ENCODE measurements around the gene AGTR1.

The AGTR1 gene

GRCh38 chr3:148728753-148729152, 31.1 kb downstream of the AGTR1 start:
- TF ChIP-seq, protein P1, sequence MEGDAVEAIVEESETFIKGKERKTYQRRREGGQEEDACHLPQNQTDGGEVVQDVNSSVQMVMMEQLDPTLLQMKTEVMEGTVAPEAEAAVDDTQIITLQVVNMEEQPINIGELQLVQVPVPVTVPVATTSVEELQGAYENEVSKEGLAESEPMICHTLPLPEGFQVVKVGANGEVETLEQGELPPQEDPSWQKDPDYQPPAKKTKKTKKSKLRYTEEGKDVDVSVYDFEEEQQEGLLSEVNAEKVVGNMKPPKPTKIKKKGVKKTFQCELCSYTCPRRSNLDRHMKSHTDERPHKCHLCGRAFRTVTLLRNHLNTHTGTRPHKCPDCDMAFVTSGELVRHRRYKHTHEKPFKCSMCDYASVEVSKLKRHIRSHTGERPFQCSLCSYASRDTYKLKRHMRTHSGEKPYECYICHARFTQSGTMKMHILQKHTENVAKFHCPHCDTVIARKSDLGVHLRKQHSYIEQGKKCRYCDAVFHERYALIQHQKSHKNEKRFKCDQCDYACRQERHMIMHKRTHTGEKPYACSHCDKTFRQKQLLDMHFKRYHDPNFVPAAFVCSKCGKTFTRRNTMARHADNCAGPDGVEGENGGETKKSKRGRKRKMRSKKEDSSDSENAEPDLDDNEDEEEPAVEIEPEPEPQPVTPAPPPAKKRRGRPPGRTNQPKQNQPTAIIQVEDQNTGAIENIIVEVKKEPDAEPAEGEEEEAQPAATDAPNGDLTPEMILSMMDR (IDR thresholded peaks at IDR 0.05; ENCODE audit: low read depth, low read length, missing control alignments), result no peak
- DNase-seq (ENCODE audit: low read depth), result no peak
- in situ Hi-C loops (cut with HindIII; ENCODE audit: low sequenced_read_pairs), result no loop called here

GRCh38 chr3:148729476-148730055, 31.9 kb downstream of the AGTR1 start:
- in situ Hi-C loops (cut with HindIII; ENCODE audit: low sequenced_read_pairs), result no loop called here
- TF ChIP-seq, protein P1 (IDR thresholded peaks at IDR 0.05; ENCODE audit: low read depth, low read length, missing control alignments), result no peak

More at GRCh38 chr3:148728753-148729152, 31.1 kb downstream of the AGTR1 start:
- H3K4me3 ChIP-seq (ENCODE audit: low read depth, low read length), result no peak overlapping the region

DNA sequence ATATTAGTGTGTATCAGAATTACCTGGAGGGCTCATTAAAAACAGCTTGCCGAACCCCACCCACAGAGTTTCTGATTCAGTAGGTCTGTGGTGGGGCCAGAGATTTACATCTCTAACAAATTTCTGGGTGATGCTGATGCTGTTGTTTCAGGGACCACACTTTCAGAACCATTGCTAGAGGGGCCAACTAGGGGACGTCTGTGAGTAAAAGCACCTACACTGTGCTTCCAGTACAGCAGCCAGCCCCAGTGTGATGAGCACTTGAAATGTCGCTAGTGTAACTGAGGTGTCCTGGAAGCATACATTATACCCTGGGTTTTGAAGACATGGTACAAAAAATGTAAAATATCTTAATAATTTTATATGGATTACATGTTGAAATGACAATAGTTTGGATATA, 33.0 kb downstream of the AGTR1 start:
- in situ Hi-C loops (cut with HindIII; ENCODE audit: low sequenced_read_pairs), result no loop called here
- no peak overlapping the region for H3K4me3 ChIP-seq (ENCODE audit: low read depth, low read length)
- TF ChIP-seq, protein P1 (IDR thresholded peaks at IDR 0.05; ENCODE audit: low read depth, low read length, missing control alignments), result no peak
- no peak for DNase-seq (ENCODE audit: low read depth)

More at GRCh38 chr3:148729476-148730055, 31.9 kb downstream of the AGTR1 start:
- H3K4me3 ChIP-seq (ENCODE audit: low read depth, low read length), result no peak overlapping the region
- no peak for DNase-seq (ENCODE audit: low read depth)

DNA sequence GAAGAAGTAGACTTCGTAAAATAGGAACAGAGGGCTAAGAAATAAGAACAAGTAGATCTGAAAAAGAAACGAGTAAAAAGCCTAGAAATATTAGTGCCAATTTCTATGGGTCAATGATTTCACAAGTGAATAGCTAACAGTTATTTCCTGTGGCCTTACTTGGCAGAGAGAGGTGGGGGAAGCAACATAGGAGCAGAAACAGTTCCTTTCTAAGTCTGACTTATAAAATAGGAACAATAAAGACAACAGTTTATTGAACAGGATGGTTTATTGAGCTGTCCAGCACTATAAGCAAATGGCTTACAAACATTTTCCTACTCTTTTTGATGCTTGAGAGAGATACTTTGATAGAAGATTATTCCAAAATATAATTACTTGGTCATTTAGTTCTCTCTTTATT, 37.9 kb downstream of the AGTR1 start:
- no peak overlapping the region for H3K4me3 ChIP-seq (ENCODE audit: low read depth, low read length)
- peak; percentile 41 for DNase-seq (ENCODE audit: low read depth)
- in situ Hi-C loops (cut with HindIII; ENCODE audit: low sequenced_read_pairs), result no loop called here
- TF ChIP-seq, protein P1 (IDR thresholded peaks at IDR 0.05; ENCODE audit: low read depth, low read length, missing control alignments), result no peak

DNA sequence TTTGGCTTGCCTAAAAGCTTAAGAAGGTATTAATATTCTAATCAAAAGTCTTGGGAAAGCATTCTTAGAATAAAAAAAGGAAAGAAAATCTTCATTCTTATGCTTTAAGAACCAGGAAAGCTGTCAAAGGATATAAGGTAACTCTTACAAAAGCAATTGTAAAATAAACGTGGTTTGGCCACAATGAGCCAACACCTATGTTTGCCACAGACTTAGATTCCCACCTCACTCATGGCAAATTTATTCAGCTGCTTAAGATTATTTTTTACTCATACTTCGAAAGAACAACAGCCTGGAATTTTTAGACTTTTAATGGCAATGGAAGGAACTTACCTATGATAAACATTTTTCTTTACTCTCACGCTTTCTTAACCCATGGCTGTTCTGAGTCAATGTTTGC, 38.4 kb downstream of the AGTR1 start:
- no peak overlapping the region for H3K4me3 ChIP-seq (ENCODE audit: low read depth, low read length)
- no peak for DNase-seq (ENCODE audit: low read depth)
- TF ChIP-seq, protein P1 (IDR thresholded peaks at IDR 0.05; ENCODE audit: low read depth, low read length, missing control alignments), result no peak
- in situ Hi-C loops (cut with HindIII; ENCODE audit: low sequenced_read_pairs), result no loop called here

DNA sequence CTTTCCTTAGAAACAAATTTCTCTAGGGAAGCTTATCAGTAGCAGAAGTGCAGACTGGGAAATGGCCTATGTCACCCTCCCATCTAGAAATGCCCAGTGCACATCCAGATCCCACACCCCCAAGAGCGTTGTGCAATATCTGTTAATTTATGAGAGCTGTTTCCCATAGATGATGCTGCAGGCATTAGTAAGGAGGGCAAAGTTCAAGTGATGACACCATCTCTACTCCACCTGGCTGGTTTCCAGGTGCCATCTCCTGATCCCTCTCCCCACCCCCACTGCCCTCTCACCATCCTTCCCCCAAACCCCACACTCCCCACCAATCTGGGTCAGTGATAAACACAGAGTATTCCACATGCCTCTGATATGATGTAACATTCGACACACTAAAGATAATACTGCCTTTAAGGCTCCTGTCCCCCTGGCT, 39.4 kb downstream of the AGTR1 start:
- no peak overlapping the region for H3K4me3 ChIP-seq (ENCODE audit: low read depth, low read length)
- TF ChIP-seq, protein P1 (IDR thresholded peaks at IDR 0.05; ENCODE audit: low read depth, low read length, missing control alignments), result no peak
- in situ Hi-C loops (cut with HindIII; ENCODE audit: low sequenced_read_pairs), result no loop called here
- no peak for DNase-seq (ENCODE audit: low read depth)
